T-helper 9 cell (primary cell): ENCODE measurements around the gene PHF2.

Experiments
- DNase-seq: peaks from one replicate; pipeline ENCODE4 v3.0.0-alpha.2; 2020

PHF2 gene

GRCh38 chr9:93713716-93714115, 137.3 kb downstream of the PHF2 start:
- DNase-seq: no peak

- DNase-seq: no peak
Measured at GRCh38 chr9:93721417-93721965, 145.1 kb downstream of the PHF2 start.

- DNase-seq: no peak
Measured at GRCh38 chr9:93724852-93725251, 148.5 kb downstream of the PHF2 start.

GRCh38 chr9:93725382-93725781, 149.0 kb downstream of the PHF2 start:
- no peak for DNase-seq

- DNase-seq: no peak
Measured at GRCh38 chr9:93726147-93726546, 149.8 kb downstream of the PHF2 start.
